LoVo (cell line): Measurements from ENCODE around the gene PRSS23.
"Not testable (repeated sequence)": the region's sequence is repeated elsewhere in the genome, so short reads cannot be mapped to it uniquely, and the experiment has no call there.

Experiments used
- DNase-seq: peaks from one replicate; pipeline ENCODE4 v3.0.0-alpha.2; 2016; ENCODE audit warnings: low spot score

Gene PRSS23

GRCh38 chr11:86814775-86815174 is 14.4 kb downstream of the PRSS23 start:
- DNase-seq = no peak

GRCh38 chr11:86815726-86816125 is 15.4 kb downstream of the PRSS23 start:
- DNase-seq = no peak

GRCh38 chr11:86816251-86816726 is 15.9 kb downstream of the PRSS23 start:
- DNase-seq = no peak

GRCh38 chr11:86818462-86819192 is 18.3 kb downstream of the PRSS23 start:
- peak; percentile 82 for DNase-seq

GRCh38 chr11:86824139-86824538 is 23.8 kb downstream of the PRSS23 start:
- DNase-seq = not testable (repeated sequence)

GRCh38 chr11:86834376-86834775 is 34.0 kb downstream of the PRSS23 start:
- DNase-seq = not testable (repeated sequence)

- DNase-seq = not testable (repeated sequence)
Measured at GRCh38 chr11:86844762-86845508, 44.6 kb downstream of the PRSS23 start.

GRCh38 chr11:86848132-86848531 is 47.8 kb downstream of the PRSS23 start:
- no peak for DNase-seq

GRCh38 chr11:86849679-86850078 is 49.3 kb downstream of the PRSS23 start:
- no peak for DNase-seq
